NOMO-1 (cell line): ENCODE results near the gene OR6C6.
"Not testable (repeated sequence)": the region's sequence is repeated elsewhere in the genome, so short reads cannot be mapped to it uniquely, and the experiment has no call there.

ENCODE experiments used
- DNase-seq, 2 experiments: peaks; one replicate each; lab custom pipeline; 2025; ENCODE audit not compliant: unreplicated experiment in 2 of 2; lab: John Stamatoyannopoulos, UW

Gene OR6C6

DNA sequence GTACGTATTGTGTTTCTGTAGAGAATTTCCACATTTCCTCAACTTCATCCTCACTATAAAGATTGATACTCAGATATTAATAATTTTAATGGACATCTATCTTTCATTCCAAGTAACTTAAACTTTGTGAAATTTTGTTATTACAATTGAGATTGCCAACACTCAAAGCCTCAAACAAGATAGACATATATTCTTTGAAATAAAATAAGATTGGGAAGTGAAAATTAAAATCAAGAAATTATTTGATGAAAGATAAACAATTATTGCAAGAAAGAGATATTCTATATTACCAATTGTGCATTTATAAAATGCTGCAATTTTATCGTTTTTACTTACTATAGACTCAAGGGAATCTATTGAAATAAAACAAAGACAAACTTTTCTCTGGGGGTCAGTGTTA, at the start of gene OR6C6:
OR6C6 (minus strand) TSS at position 101 of the 400 bp plus-strand sequence. CDS start 1,337 bp downstream, outside the sequence.
- DNase-seq: no peak

DNA sequence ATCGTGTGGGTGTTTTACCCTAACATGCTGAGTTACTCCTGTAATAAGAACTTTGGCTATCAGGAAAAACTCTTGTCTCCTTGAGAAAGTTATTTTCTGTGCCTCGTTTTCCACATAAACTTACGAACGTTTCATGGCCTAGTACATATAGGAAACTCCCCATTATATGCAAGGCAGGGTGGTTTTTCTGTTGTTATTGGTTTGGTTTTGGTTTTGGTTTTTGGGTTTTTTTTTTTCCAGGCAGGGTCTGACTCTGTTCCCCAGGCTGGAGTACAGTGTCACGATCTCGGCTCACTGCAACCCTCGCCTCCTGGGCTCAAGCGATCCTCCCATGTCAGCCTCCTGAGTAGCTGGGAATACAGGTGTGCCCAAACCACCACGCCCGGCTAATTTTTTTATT, 39.6 kb upstream of the OR6C6 start:
- DNase-seq: no peak

DNA sequence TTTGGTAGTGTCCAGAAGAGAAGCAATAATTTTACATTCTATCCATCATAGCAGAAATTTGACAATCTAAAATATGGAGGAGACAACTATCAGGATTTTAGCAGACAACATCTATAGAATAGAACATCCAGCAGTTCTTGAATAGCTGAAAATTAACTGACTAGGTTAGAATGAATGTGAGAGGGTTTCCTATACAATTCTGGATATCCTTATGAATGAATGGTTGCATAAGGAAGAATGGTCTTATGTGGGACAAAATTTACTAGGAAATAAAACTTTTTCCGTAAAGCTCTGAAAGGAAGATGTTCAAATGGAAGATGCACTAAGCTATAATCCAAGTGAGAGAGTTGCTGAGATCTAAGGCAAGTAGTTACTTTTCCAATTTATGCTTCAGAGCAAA, 34.1 kb upstream of the OR6C6 start, which contains the start of gene OR6C3:
OR6C3 (plus strand) TSS at position 301 of the 400 bp plus-strand sequence. CDS start 955 bp downstream, outside the sequence.
- DNase-seq: no peak

DNA sequence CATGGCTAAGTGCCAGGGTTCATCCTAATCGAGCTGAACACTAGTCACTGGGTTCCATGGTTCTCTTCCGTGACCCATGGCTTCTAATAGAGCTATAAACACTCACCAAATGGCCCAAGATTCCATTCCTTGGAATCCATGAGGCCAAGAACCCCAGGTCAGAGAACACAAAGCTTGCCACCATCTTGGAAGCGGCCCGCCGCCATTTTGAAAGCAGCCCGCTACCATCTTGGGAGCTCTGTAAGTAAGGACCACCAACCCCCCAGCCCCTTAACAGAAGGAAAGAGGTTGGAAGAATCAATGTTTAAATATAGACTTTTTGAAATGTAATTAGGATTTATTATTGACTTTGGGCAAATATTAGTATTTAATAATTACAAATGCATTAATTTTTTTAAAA, 29.4 kb upstream of the OR6C6 start:
- DNase-seq: not testable (repeated sequence)

DNA sequence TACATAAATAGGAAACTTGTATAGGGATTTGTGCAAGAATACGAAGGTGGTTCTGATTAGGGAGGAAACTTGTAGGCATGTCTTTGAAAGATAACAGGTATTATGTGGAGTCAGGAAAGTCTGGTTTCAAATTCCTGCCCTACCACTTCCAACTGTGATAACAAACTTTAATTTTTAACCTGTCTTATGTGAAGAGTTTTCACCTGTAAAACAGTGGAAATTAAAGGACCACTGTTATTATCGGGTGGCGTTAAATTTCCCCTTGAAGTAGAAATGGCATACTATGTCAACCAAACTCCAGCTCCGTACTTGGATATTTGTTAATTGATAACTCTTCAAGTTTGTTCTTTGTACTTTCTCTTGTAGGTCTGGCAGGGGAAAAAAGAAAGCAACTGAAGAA, 23.8 kb upstream of the OR6C6 start:
- no peak for DNase-seq

DNA sequence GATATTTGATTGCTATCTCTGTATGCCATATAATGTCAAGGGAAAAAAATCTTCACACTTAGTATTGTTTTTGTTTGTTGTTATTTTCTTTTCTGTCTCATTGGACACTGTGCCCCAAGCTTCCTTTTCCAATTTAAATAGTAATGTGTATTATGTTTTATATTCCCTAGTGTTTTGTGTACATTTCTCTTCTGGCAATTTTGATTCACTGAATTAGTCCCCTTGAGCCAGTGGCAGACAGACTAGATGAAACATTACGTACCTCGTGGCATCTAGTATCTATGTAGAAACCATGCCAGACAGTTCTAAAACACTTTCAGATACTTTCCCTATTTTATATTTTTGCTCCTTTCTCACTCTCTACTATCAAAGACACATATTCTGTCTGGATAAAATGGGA, 17.7 kb upstream of the OR6C6 start, which contains the start of gene OR6C1:
OR6C1 (plus strand) TSS at position 301 of the 400 bp plus-strand sequence. CDS start 6,257 bp downstream, outside the sequence.
- DNase-seq: no peak

DNA sequence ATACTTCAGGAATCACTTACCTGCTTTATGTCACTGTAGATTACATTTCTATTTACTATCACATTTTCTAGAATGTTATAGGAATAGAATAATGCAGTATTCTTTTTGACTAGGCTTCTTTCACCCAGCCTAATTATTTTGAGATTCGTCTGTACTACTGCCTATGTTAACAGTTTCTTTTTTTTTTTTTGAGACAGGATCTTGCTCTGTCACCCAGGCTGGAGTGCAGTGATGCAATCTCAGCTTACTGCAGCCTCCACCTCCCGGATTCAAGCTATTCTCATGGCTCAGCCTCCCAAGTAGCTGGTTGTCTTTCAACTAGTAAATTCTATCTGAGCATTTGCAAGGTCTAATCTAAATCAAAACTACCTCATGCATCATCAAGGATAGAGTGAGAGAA, 6.4 kb downstream of the OR6C6 start:
- DNase-seq: no peak

DNA sequence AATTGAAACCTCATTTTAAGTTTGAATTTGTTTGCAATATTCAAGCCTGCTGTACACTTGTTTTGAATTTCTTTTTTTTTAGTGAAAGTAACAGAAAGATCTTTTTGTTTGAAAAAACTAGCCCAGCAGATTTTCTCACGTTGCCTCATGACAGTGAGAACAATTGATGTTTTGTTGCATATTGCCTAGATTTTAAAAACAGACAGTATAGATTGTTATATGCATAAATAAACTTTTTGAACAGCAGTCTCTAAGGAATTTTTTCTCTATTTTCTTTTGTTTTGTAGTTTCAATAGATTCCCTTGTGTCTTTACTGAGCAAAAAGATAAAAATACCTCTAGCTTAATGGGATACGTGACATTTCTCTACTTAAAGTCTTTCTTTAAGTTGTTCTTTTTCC, 15.4 kb downstream of the OR6C6 start:
- no peak for DNase-seq

DNA sequence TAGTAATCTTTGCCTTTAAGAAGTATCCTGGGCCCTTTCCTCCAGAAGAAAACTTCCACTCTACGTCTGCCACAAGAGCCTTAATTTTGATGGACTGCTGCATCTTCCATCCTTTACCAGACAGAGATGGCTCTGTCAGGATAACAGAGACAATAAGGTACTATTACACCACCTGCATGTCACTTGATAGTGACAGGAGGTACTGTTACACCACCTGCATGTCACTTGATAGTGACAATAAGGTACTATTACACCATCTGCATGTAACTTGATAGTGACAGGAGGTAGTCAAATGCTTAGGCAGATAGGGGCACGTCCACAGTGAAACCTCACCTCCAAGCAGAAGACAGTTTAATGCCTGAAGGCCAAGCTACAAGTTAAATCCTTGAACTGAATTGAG, 38.1 kb downstream of the OR6C6 start:
- no peak for DNase-seq

DNA sequence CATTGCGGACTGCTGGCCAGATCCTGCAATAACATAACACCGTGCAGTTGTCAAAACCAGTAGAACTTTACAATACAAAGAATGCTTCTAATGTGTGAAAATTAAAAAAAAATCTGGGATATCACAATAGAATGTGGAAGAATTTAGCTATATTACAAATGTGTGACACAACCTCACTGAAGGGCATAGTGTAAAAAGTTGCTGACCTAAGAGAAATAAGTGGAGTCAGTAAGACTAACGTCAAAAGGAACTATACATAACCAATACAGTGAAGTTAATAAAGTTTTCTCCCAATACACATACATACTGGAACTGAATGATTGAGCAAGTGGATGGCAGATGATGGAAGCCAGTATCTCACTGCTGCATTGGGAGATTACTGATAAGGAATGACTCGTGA, 39.5 kb downstream of the OR6C6 start:
- DNase-seq: no peak

DNA sequence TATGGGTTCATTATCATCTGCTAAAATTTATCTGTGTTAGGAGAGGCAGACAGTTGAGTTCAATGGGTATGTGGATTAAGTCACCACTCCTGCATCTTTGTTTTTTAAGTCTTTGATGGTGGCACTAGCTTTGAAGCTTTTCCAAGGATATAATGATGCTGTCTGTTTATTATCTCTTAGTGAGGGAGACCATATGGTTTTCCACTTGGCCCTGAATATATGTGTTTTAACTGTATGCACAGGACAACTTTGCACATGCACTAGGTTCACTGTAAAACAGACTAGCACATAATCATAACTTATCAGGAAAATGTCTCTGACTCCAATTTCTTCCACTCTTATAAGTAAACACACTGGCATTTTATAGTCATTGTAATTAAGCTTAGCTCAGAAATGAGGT, 43.1 kb downstream of the OR6C6 start:
- no peak for DNase-seq

DNA sequence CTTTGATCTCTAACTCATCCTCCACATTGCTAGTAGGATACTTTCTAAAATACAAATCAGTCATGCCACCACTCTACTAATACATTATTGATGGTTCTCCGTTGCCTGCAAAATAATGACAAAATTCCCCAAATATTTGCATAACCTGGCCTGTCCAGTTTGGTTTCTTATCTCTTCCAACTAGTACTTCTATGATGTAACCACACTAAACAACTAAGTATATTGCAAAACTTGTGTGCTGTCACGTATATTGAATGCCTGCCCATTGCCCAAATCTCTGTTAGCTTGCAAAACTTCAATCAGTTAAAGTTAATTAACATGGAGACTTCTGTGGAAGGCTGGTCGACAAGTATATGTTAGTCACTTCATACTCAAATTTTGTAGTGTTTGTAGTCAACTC, 45.4 kb downstream of the OR6C6 start:
- DNase-seq: no peak

DNA sequence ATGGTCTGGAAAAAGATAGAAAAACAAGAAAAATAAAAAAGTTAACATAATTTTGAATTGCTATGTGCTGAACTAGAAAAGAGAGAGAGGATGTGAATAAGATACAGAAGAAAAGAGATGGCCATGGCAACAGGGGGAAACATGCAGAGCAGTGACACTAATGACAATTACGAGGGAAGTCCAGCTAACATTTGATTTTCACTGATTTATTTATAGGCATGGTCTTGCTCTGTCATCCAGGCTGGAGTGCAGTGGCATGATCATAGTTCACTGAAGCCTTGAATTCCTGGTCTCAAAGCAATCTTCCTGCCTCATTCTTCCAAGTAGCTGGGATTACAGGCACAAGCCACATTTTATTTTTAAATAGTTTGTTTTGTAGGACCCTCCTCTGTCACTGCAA, 50.2 kb downstream of the OR6C6 start:
- DNase-seq: no peak

DNA sequence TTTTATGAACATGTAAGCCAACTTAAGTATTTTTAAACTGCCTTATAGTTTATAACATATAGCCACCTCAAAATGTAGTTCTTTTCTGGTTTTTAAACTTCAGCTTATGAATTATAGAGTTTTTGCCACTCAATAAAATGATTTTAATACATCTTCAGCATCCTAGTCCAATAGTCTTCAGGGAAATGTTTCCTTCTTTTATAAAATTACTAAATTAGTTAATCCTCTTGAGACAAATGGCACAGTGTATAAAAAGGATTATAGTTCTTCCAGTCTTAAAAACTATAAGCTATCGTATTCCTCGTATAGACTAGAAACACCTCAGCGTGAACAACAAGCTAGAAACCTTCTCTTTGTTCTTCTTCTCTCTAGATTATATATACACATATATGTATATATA, 52.1 kb downstream of the OR6C6 start, which contains the start of gene OR6C74:
OR6C74 (plus strand) TSS at position 301 of the 400 bp plus-strand sequence. CDS start 2,679 bp downstream, outside the sequence.
- DNase-seq: no peak
